Nephron (organoid): ENCODE results near the gene GINS1.
A peak's percentile ranks its signal among the peaks of the same experiment; 100 is the strongest.
"Not testable (repeated sequence)": the region's sequence is repeated elsewhere in the genome, so short reads cannot be mapped to it uniquely, and the experiment has no call there.

Experiments used
- H3K27ac Mint-ChIP-seq, 3 experiments: 2 replicates each; pipeline ENCODE4 v1.8.0; 2020; ENCODE audit warnings: mixed read lengths in 3 of 3, mild to moderate bottlenecking in 2 of 3, moderate library complexity in 1 of 3
- H3K27me3 Mint-ChIP-seq: 2 replicates; pipeline ENCODE4 v1.8.0; 2021; ENCODE audit warnings: low read depth, mild to moderate bottlenecking, moderate library complexity, mixed read lengths
- H3K36me3 Mint-ChIP-seq: 2 replicates; pipeline ENCODE4 v1.8.0; 2020; ENCODE audit warnings: low read depth, mixed read lengths
- H3K4me1 Mint-ChIP-seq: 2 replicates; pipeline ENCODE4 v1.8.0; 2020; ENCODE audit warnings: mixed read lengths
- H3K4me3 Mint-ChIP-seq, 3 experiments: 2 replicates each; pipeline ENCODE4 v1.8.0; 2020; ENCODE audit warnings: mild to moderate bottlenecking in 3 of 3, mixed read lengths in 3 of 3, moderate library complexity in 2 of 3
- H3K9me3 Mint-ChIP-seq: 2 replicates; pipeline ENCODE4 v1.8.0; 2020; ENCODE audit warnings: mixed read lengths
- TF ChIP-seq, protein P1 (sequence below), 3 experiments: fragments of 200-600 bp; sonication (generic); IDR thresholded peaks; one replicate each; pipeline ENCODE4 v1.5.0; 2021; ENCODE audit warnings: antibody characterized with exemption in 3 of 3; ENCODE audit not compliant: unreplicated experiment in 3 of 3

The GINS1 gene

DNA sequence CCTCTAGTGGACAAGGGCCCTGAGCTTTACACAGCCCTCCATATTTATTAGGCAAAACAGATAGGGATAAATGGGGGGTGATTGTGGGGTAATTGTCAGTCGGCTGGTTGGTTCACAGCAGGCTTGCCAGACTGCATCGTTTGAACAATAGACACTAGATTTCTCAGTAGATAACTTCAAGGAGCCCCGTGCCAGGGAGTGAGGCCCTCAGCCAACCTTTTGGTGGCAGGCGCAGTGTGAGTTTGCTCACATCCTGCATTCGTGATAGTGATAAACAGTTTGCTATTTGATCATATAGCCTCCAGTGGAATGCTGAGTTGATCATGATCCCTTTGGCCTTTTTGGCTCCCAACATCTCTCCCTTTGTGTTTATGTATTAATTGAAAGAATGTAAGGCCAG is 13.2 kb upstream of the GINS1 start:
- H3K4me3 Mint-ChIP-seq: peak overlapping the region in 1 of 3 experiments; percentile 4
- H3K27ac Mint-ChIP-seq: no peak overlapping the region
- H3K36me3 Mint-ChIP-seq: no peaks in the 10 kb centered on the region
- no peaks in the 10 kb centered on the region for H3K27me3 Mint-ChIP-seq
- peaks cover 15% of the 10 kb centered on the region for H3K4me1 Mint-ChIP-seq
- TF ChIP-seq, protein P1, sequence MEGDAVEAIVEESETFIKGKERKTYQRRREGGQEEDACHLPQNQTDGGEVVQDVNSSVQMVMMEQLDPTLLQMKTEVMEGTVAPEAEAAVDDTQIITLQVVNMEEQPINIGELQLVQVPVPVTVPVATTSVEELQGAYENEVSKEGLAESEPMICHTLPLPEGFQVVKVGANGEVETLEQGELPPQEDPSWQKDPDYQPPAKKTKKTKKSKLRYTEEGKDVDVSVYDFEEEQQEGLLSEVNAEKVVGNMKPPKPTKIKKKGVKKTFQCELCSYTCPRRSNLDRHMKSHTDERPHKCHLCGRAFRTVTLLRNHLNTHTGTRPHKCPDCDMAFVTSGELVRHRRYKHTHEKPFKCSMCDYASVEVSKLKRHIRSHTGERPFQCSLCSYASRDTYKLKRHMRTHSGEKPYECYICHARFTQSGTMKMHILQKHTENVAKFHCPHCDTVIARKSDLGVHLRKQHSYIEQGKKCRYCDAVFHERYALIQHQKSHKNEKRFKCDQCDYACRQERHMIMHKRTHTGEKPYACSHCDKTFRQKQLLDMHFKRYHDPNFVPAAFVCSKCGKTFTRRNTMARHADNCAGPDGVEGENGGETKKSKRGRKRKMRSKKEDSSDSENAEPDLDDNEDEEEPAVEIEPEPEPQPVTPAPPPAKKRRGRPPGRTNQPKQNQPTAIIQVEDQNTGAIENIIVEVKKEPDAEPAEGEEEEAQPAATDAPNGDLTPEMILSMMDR (IDR thresholded peaks at IDR 0.05; ENCODE audit: unreplicated experiment in 3 of 3): no peak
- H3K9me3 Mint-ChIP-seq: no peaks in the 10 kb centered on the region

DNA sequence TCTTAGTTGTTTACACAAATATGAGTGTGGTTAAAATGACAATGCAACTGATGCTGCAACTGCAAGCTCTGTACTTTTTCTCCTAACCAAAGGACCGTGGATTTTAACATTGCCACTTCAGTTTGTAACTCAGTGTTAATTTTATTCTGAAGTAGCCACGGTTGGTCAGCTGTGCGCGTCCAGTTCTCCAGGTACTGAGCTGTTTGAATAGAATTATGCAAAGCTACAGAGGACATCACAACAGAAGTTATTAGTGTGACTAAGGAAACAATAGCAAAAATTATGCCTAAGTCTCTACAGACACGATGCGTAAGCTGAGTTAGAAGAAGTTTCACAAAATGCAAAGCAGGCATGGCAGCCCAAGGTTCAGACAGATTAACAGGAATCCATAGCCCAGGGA is 12.5 kb upstream of the GINS1 start:
- peaks cover 11% of the 10 kb centered on the region for H3K4me1 Mint-ChIP-seq
- H3K4me3 Mint-ChIP-seq: no peak overlapping the region
- H3K9me3 Mint-ChIP-seq: no peaks in the 10 kb centered on the region
- H3K27ac Mint-ChIP-seq: peak overlapping the region in 1 of 3 experiments; percentile 67
- H3K27me3 Mint-ChIP-seq: no peaks in the 10 kb centered on the region
- TF ChIP-seq, protein P1 (IDR thresholded peaks at IDR 0.05; ENCODE audit: unreplicated experiment in 3 of 3): no peak
- H3K36me3 Mint-ChIP-seq: no peaks in the 10 kb centered on the region

DNA sequence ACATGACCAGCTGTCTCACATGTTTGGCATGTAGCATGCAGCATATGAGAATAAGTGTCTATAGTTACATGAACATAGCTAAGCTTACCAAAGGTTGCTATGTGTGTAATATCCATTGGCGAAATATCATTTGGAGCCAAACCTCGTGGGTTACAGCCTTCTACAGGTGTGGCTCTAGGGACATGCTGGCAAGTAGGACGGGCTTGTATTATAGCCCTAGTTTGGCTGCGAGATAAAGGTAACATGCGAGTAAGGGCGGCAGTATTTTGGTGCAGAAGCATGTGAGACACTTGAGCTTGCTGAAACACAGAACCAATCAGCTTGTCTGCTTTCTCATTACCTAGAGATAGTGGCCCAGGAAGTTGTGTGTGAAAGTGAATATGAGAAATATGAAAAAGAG is 10.4 kb upstream of the GINS1 start:
- TF ChIP-seq, protein P1 (IDR thresholded peaks at IDR 0.05; ENCODE audit: unreplicated experiment in 3 of 3): no peak
- Mint-ChIP-seq H3K9me3 (peaks cover 2% of the 10 kb centered on the region), H3K4me1 (peaks cover 11% of the 10 kb centered on the region), H3K36me3 (no peaks in the 10 kb centered on the region), H3K4me3 (no peak overlapping the region), H3K27me3 (no peaks in the 10 kb centered on the region), H3K27ac (no peak overlapping the region)

DNA sequence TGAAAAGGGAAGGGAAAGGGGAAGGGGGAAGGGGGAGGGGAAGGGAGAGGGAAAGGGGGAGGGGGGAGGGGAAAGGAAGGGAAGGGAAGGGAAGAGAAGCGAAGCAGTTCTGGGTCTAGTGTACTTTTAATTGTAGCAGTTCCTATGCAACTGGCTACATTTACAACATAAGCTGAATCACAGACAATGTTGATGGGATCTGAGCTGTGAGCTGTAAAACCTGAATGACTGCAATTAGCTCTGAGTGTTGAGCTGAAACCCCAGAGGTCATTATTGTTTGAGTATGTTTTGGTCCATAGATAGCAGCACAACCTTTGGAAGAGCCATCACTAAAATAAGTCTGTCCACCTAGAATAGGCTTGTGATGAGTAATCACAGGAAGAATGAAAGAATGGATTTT is 9.7 kb upstream of the GINS1 start:
- H3K9me3 Mint-ChIP-seq: peaks cover 8% of the 10 kb centered on the region
- H3K27me3 Mint-ChIP-seq: no peaks in the 10 kb centered on the region
- TF ChIP-seq, protein P1 (IDR thresholded peaks at IDR 0.05; ENCODE audit: unreplicated experiment in 3 of 3): no peak
- peak overlapping the region in 1 of 3 experiments; percentile 55 for H3K27ac Mint-ChIP-seq
- H3K36me3 Mint-ChIP-seq: no peaks in the 10 kb centered on the region
- H3K4me3 Mint-ChIP-seq: no peak overlapping the region
- H3K4me1 Mint-ChIP-seq: peaks cover 11% of the 10 kb centered on the region

DNA sequence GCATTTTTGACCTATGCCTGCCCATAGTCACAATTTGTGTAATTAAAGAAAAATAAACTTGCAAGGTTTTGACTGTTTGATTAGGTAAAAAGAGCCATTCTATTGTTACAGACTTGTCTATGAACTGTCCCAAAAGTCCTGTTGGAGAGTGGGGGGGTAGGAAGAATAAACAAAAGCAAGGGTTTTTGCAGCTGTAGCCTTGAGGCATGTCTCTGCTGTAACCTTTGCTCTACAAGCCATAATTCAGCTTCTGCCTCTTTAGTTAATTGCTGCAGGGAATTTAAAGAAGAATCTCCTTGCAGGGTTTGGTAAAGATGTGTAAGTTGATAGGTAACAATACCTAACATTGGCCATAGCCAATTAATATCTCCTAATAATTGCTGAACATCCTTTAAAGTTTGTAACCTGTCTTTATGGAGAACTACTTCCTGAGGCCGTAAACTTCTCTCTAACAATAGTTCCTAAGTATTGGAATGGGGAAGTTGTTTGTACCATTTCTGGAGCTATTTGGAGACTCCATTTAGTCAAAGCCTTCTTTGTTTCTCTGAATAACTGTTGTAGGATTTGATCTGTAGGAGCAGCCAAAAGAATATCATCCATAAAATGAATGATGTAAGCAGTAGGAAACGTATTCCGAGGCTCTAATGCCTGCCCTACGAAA is 9.0 kb upstream of the GINS1 start:
- peaks cover 13% of the 10 kb centered on the region for H3K9me3 Mint-ChIP-seq
- TF ChIP-seq, protein P1 (IDR thresholded peaks at IDR 0.05; ENCODE audit: unreplicated experiment in 3 of 3): no peak
- H3K4me3 Mint-ChIP-seq: no peak overlapping the region

DNA sequence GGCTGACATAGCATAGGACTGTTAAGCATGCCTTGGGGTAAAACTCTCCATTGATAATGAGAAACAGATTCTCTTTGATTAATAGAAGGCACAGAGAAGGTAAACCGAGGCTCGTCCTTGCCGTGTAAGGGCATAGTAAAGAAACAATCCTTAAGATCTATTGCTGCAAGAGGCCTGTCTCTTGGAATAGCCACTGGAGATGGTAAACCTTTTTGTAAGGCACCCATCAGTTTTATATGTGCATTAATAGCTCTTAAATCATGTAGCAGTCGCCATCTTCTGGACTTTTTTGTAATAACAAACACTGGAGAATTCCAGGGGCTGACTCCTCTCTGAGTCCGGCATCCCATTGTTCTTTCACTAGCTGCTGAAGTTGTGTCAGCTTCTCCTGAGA is 8.4 kb upstream of the GINS1 start:
- peaks cover 15% of the 10 kb centered on the region for H3K9me3 Mint-ChIP-seq
- TF ChIP-seq, protein P1 (IDR thresholded peaks at IDR 0.05; ENCODE audit: unreplicated experiment in 3 of 3): peak; percentile 51 to 66 (median 54)
- no peak overlapping the region for H3K4me3 Mint-ChIP-seq
- H3K27ac Mint-ChIP-seq: peak overlapping the region in 1 of 3 experiments; percentile 55
- no peaks in the 10 kb centered on the region for H3K27me3 Mint-ChIP-seq
- H3K4me1 Mint-ChIP-seq: peaks cover 11% of the 10 kb centered on the region
- peaks cover 6% of the 10 kb centered on the region for H3K36me3 Mint-ChIP-seq

More for the DNA sequence above, 9.0 kb upstream of the GINS1 start:
- H3K27me3 Mint-ChIP-seq: no peaks in the 10 kb centered on the region
- peaks cover 5% of the 10 kb centered on the region for H3K36me3 Mint-ChIP-seq
- peak overlapping the region in 1 of 3 experiments; percentile 55 for H3K27ac Mint-ChIP-seq
- peaks cover 11% of the 10 kb centered on the region for H3K4me1 Mint-ChIP-seq

DNA sequence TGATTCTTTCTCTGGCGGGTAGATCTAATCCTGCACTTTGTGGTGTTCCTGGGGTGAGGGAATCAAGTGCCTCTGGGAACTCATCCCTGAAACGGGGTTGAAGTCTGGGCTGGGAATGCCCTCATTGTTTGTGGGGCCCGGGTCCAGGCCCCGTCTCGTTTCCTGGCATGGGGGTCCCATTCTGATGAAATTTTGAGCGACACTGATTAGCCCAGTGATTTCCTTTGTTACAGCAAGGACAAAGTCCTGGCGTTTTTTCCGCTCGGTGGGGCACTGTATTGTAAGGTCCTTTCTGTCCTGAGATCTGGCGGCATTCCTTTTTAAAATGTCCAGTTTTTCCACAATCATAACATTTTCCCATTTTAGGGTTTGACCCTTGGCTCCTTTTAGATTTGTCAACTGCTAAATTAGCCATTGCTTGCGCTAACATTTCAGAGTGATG is 7.2 kb upstream of the GINS1 start:
- peaks cover 22% of the 10 kb centered on the region for H3K9me3 Mint-ChIP-seq
- not testable (repeated sequence) for H3K36me3 Mint-ChIP-seq, H3K27ac Mint-ChIP-seq, H3K4me3 Mint-ChIP-seq, H3K27me3 Mint-ChIP-seq
- peaks cover 11% of the 10 kb centered on the region for H3K4me1 Mint-ChIP-seq
